KOPT-K1 (cell line): ENCODE data around the gene OR52W1.

ENCODE experiments used
- H3K27ac ChIP-seq: fragments of 200-600 bp; sonication (generic); 2 replicates; pipeline ENCODE4 v1.5.1; 2016; ENCODE audit warnings: antibody characterized with exemption, mild to moderate bottlenecking, low read depth, low read length; ENCODE audit not compliant: poor library complexity, severe bottlenecking
- H3K36me3 ChIP-seq: fragments of 200-600 bp; sonication (generic); 2 replicates; pipeline ENCODE4 v1.5.1; 2017; ENCODE audit warnings: antibody characterized with exemption, mild to moderate bottlenecking, low read length, moderate library complexity; ENCODE audit not compliant: insufficient read depth
- H3K9me3 ChIP-seq: fragments of 200-600 bp; sonication (generic); 2 replicates; pipeline ENCODE4 v1.5.1; 2017; ENCODE audit warnings: antibody characterized with exemption, low read length, mild to moderate bottlenecking; ENCODE audit not compliant: insufficient read depth, poor library complexity, severe bottlenecking

Gene OR52W1

DNA sequence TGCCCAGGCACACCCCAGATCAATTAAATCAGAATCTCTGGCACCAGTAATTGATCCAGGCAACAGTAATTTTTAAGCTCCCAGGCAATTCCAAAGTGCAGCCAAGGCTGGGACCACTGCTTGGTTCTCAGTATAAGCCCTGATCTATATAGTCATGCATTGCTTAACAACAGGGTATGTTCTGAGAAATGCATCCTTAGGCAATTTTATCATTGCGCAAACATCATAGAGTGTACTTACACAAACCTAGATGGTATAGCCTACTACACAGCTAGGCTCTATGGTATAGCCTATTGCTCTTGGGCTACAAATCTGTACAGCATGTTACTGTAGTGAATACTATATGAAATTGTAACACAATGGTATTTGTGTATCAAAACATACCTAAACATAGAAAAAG, 5.7 kb downstream of the OR52W1 start:
- Histone ChIP-seq H3K27ac (no peak overlapping the region), H3K36me3 (peaks cover 23% of the 10 kb centered on the region), H3K9me3 (no peaks in the 10 kb centered on the region)

- H3K36me3 ChIP-seq = peaks cover 30% of the 10 kb centered on the region
- H3K27ac ChIP-seq = no peak within 1 kb of the TSS
- H3K9me3 ChIP-seq = no peaks in the 10 kb centered on the region
Measured at GRCh38 chr11:6205366-6205765, 6.3 kb downstream of the OR52W1 start, which contains the start of gene C11orf42. Gene C11orf42, plus strand, starts transcription at chr11:6205557. Its CDS starts 59 bp downstream, at chr11:6205616.

DNA sequence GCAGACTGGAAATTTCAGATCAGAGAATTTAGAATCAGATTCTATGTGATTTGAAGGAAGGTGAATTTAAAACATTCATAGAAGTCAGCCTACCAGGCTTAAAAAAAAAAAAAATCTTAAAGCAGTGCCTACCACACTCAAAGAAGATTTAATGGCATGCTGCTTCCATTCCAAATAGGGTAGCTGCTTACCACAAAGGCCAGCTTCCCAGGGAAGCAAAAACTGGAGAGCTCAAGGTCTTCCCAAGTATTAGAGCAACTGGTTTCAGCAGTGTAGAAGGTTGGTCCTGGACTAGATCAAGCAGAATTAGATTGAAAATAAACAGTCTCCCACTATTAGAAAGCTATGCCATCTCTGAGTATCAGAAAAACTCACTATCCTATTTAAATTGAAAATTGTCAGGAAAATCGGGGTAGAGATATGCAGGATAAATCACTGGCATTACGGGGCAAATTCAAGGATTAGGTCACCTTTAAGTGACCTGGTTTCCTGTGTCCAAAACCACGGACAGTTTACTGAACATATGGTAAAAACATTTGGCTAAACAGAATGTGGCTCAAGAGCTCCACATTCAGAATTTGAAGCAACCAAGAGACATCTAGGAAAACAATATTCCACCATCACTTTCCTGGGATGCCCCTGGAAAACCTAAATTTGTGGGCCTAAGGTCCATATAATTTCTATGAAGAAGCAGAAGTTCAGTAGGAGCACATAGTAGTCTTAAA, 7.6 kb downstream of the OR52W1 start:
- Histone ChIP-seq H3K9me3 (no peaks in the 10 kb centered on the region), H3K27ac (no peak overlapping the region), H3K36me3 (peaks cover 42% of the 10 kb centered on the region)

DNA sequence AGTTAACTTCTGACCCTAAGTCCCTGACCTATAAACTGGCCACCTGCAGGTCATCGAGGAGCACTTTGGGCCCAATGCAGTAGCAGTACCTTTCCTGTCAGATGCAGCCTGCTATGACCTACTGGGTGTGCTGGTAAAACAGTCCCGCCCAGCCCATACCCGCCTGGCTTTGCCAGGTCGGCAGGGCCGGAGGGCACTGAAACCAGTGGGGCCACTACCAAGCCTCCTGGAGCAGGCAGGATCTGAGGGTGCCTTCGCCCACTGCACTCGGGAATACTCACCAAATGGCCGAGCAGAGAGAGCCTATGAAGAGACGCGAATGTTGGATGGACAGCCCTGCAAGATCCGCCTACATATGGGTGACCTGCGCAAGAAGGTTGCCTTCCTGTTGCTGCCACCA, 10.8 kb downstream of the OR52W1 start:
- Histone ChIP-seq H3K36me3 (peaks cover 61% of the 10 kb centered on the region), H3K27ac (no peak overlapping the region), H3K9me3 (no peaks in the 10 kb centered on the region)

- H3K36me3 ChIP-seq = peaks cover 60% of the 10 kb centered on the region
- H3K9me3 ChIP-seq = no peaks in the 10 kb centered on the region
Measured at GRCh38 chr11:6210274-6210955, 11.4 kb downstream of the OR52W1 start.

DNA sequence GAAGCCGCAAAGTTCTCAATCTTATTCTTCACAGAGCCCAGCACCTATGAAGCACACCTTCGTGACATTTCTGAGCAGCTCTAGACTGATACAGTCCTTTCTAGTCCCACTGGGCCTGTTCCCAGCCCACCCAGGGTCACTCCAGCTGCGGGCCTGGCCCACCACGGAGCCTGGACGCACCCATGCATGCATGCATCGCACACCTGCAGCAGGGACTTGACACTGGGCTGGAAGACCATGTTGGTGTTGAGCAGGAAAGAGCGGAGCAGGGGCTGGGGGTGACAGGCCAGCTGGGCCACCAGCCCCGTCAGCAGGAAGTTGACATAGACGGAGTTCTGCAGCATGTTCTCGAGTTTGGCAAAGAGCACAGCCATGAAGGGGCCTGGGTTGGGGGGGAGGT, 15.5 kb downstream of the OR52W1 start:
- H3K36me3 ChIP-seq = peaks cover 85% of the 10 kb centered on the region
- no peaks in the 10 kb centered on the region for H3K9me3 ChIP-seq
- no peak overlapping the region for H3K27ac ChIP-seq

More at GRCh38 chr11:6210274-6210955, 11.4 kb downstream of the OR52W1 start:
- H3K27ac ChIP-seq = no peak overlapping the region

DNA sequence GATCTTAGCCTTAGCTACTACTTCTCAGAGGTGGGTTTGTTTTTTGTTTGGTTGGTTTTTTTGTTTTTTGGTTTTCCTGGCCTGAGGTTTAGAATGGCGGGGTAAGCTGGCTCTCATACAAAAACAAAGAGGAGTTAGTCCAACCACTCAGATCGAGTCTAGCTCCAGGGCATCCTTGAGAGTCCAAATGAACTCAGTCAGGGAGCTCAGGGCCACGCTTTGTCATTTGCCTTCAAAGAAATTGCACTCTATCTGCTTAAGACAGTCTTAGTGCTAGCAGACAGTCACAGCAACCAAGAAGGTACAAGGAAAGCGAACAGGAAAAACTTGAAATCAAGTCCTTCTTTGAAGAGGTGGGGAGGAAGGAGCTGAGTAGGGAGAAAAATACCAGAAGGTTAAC, 17.5 kb downstream of the OR52W1 start:
- Histone ChIP-seq H3K9me3 (no peaks in the 10 kb centered on the region), H3K36me3 (peaks cover 85% of the 10 kb centered on the region), H3K27ac (no peak overlapping the region)

GRCh38 chr11:6217722-6218121, 18.7 kb downstream of the OR52W1 start:
- H3K9me3 ChIP-seq = no peaks in the 10 kb centered on the region
- H3K36me3 ChIP-seq = peaks cover 87% of the 10 kb centered on the region
- H3K27ac ChIP-seq = no peak overlapping the region

DNA sequence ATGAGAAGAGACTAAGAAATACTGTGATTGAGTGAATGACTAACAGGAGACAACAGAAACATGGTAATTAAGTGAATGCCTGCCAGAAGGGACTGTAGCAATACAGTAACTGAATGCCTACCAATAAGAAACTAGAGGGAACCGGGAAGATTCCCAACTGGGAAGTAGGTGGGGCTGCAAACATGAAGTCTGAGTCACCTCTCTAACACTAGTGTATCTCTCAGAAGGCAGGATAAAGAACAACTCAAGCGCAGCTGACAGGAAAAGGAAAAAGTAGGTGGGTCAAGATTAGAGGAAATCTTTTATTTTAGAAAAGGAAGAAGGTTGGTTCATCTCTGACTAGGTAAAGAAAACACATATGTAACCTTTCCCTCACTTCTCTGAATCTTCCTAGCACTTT, 20.3 kb downstream of the OR52W1 start:
- no peak overlapping the region for H3K27ac ChIP-seq
- H3K9me3 ChIP-seq = no peaks in the 10 kb centered on the region
- peaks cover 96% of the 10 kb centered on the region for H3K36me3 ChIP-seq

DNA sequence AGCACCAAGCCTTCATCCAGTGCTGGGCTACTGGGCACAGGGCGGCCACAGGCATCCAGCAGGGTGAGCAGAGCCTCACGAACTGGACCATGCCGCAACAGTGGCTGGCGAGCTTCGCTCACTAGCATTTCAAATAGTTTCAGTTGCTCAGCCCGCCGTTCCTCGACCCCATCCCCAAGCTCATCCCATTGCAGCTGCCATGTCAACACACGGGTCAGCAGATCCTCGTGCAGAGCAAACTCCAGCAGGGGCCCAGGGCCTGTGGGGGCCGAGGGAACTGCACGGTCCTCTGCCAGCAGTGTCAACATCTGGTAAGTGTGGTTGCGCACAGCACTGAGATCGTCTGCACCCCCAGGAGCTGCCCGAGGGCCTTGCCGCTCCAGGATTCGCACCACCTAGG, 24.8 kb downstream of the OR52W1 start:
- Histone ChIP-seq H3K27ac (no peak overlapping the region), H3K36me3 (peaks cover 54% of the 10 kb centered on the region), H3K9me3 (no peaks in the 10 kb centered on the region)

DNA sequence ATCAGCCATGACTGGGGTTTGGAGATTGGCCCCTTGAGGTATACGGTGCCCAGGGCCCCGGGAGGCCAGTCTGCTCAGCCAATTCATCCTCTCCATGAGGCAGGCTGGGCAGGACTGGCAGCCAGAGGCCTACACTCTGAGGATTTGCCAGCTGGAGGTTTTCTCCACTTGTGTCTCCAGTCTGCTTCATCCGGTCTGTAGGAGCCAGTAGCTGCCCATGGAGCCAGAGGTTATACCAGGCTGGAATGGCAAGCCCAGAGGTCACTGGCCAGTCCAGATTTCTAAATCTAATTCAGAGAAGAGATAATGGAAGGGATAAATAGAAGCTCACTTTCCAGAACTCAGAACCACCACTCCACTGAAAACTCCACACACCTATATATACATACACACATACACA, 25.4 kb downstream of the OR52W1 start:
- no peak overlapping the region for H3K27ac ChIP-seq
- no peaks in the 10 kb centered on the region for H3K9me3 ChIP-seq
- H3K36me3 ChIP-seq = peaks cover 51% of the 10 kb centered on the region

DNA sequence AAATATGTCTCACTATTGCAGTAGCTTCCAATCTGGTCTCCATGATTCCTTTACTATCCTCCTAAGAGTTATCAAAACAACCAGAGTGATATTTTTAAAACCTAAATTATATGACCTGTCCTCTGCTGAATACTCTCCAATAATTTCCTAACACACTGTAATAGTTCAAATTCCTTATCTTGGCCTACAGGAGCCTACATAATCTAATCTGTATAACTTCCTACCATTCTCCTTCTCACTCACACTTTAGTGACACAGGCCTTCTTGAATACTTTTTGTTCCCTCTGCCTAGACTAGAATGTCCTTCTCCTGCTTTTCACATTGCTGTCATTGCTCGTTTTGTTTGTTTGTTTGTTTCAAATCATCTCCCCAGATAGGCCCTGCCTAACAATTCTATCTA, 26.0 kb downstream of the OR52W1 start:
- Histone ChIP-seq H3K27ac (no peak overlapping the region), H3K36me3 (peaks cover 45% of the 10 kb centered on the region), H3K9me3 (no peaks in the 10 kb centered on the region)

- H3K27ac ChIP-seq = no peak overlapping the region
- H3K9me3 ChIP-seq = no peaks in the 10 kb centered on the region
- peaks cover 36% of the 10 kb centered on the region for H3K36me3 ChIP-seq
Measured at GRCh38 chr11:6225896-6226295, 26.9 kb downstream of the OR52W1 start.

- Histone ChIP-seq H3K27ac (no peak overlapping the region), H3K9me3 (no peaks in the 10 kb centered on the region), H3K36me3 (peaks cover 12% of the 10 kb centered on the region; the same call in 1 of the 2 replicates)
Measured at GRCh38 chr11:6228520-6228919, 29.5 kb downstream of the OR52W1 start.

GRCh38 chr11:6229911-6230310, 30.9 kb downstream of the OR52W1 start:
- no peak overlapping the region for H3K27ac ChIP-seq

GRCh38 chr11:6232899-6233298, 33.9 kb downstream of the OR52W1 start:
- Histone ChIP-seq H3K27ac (no peak overlapping the region), H3K9me3 (no peaks in the 10 kb centered on the region)

More at GRCh38 chr11:6229911-6230310, 30.9 kb downstream of the OR52W1 start:
- H3K9me3 ChIP-seq = no peaks in the 10 kb centered on the region
- 0 out of 2 replicates have a peak, but pooled peaks cover 3% of the 10 kb centered on the region for H3K36me3 ChIP-seq

More at GRCh38 chr11:6232899-6233298, 33.9 kb downstream of the OR52W1 start:
- 0 out of 2 replicates have a peak, but pooled peaks cover 3% of the 10 kb centered on the region for H3K36me3 ChIP-seq
